ENCODE results near the gene ELP1.
"Not testable (repeated sequence)": the region's sequence is repeated elsewhere in the genome, so short reads cannot be mapped to it uniquely, and the experiment has no call there.

The ELP1 gene

GRCh38 chr9:108921200-108921599 is 12.7 kb downstream of the ELP1 start:
- DNase-seq, result no peak

- DNase-seq, result not testable (repeated sequence)
Observed at GRCh38 chr9:108920401-108920800, 13.5 kb downstream of the ELP1 start.

GRCh38 chr9:108919517-108919916 is 14.4 kb downstream of the ELP1 start:
- DNase-seq, result no peak

- DNase-seq, result no peak
Observed at GRCh38 chr9:108913391-108913790, 20.5 kb downstream of the ELP1 start.

- no peak for DNase-seq
Observed at GRCh38 chr9:108911820-108912219, 22.1 kb downstream of the ELP1 start.

- DNase-seq, result no peak
Observed at GRCh38 chr9:108910914-108911313, 23.0 kb downstream of the ELP1 start.

GRCh38 chr9:108910402-108910801 is 23.5 kb downstream of the ELP1 start:
- DNase-seq, result no peak

GRCh38 chr9:108905494-108905893 is 28.4 kb downstream of the ELP1 start:
- no peak for DNase-seq

GRCh38 chr9:108904161-108904560 is 29.8 kb downstream of the ELP1 start:
- DNase-seq, result no peak

GRCh38 chr9:108903420-108904103 is 30.4 kb downstream of the ELP1 start:
- peak; percentile 2 for DNase-seq

- no peak for DNase-seq
Observed at GRCh38 chr9:108900176-108900575, 33.7 kb downstream of the ELP1 start.

- DNase-seq, result not testable (repeated sequence)
Observed at GRCh38 chr9:108899023-108899695, 34.8 kb downstream of the ELP1 start.

- no peak for DNase-seq
Observed at GRCh38 chr9:108897324-108898096, 36.4 kb downstream of the ELP1 start.

- no peak for DNase-seq
Observed at GRCh38 chr9:108894225-108894997, 39.5 kb downstream of the ELP1 start.

- peak; percentile 19 for DNase-seq
Observed at GRCh38 chr9:108889649-108890067, 44.3 kb downstream of the ELP1 start.

GRCh38 chr9:108886594-108887271 is 47.2 kb downstream of the ELP1 start:
- not testable (repeated sequence) for DNase-seq

- DNase-seq, result peak; percentile 68
Observed at GRCh38 chr9:108885643-108886348, 48.1 kb downstream of the ELP1 start.

- no peak for DNase-seq
Observed at GRCh38 chr9:108884701-108885100, 49.2 kb downstream of the ELP1 start.

GRCh38 chr9:108883085-108883484 is 50.8 kb downstream of the ELP1 start:
- no peak for DNase-seq

GRCh38 chr9:108882052-108882888 is 51.7 kb downstream of the ELP1 start:
- no peak for DNase-seq

All from fibroblast of skin of back (primary cell).